ENCODE results near the gene AUTS2. TPM values are rescaled to one million over a fixed set of nuclear protein-coding genes. Genes with fewer than 3 reads are reported as not detected.

AUTS2 gene
- total and polyA plus RNA-seq, 2 experiments from 2014 or later: 3.0 to 4.4 TPM

GRCh38 chr7:70621954-70622600 lies 1023.8 kb downstream of the AUTS2 start:
- Histone ChIP-seq H3F3A (ENCODE audit: insufficient read depth) (no peaks in the 10 kb centered on the region), H2AFZ (no peak overlapping the region), H3K4me1 (ENCODE audit: insufficient read depth) (no peaks in the 10 kb centered on the region), H3K9me3 (ENCODE audit: low read depth) (no peaks in the 10 kb centered on the region), H3K9me2 (ENCODE audit: insufficient read depth) (no peaks in the 10 kb centered on the region), H3K36me3 (ENCODE audit: low read depth) (no peaks in the 10 kb centered on the region), H3K9ac (no peak overlapping the region), H3K79me2 (ENCODE audit: insufficient read depth) (no peaks in the 10 kb centered on the region), H4K20me1 (ENCODE audit: insufficient read depth) (no peaks in the 10 kb centered on the region), H3K4me2 (ENCODE audit: unreplicated experiment) (no peak overlapping the region), H3K27ac (no peak overlapping the region), H3K27me3 (replicated peaks; ENCODE audit: insufficient read depth) (no peaks in the 10 kb centered on the region; the same call in 1 of the 2 replicates), H3K4me3 (no peak overlapping the region)
- in situ Hi-C loops (cut with MboI): no loop called here
- TF ChIP-seq EZH2 (IDR thresholded peaks at IDR 0.05; ENCODE audit: insufficient read depth, poor library complexity, severe bottlenecking) (no peak), EZH2phosphoT487 (IDR thresholded peaks at IDR 0.05; ENCODE audit: insufficient read depth, low read depth) (no peak)
- WGBS, 2 experiments (ENCODE audit: low coverage in 1 of 2, low lambda C conversion rate in 2 of 2, missing lambda C conversion rate in 2 of 2): 83 to 86% methylated on average over 17 of the region's 17 CpGs
- no peak for DNase-seq

DNA sequence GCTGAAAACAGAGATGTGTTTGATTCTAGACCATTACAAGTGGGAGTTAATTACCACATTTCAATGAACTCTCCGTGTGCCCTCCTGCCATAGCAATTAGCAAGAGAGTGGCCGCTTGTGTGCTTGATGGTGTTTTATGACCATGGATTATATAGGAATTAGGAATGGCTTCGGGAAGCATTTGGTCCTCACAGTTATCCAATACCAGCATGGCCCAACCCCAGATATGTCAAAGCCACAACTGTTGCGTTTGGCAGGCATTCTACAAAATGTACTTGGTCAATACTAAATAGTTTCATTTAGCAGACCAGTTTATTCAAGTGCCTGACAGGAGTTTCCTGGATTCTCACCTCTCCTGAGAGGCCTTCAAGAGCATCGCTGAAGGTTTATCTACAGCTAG lies 1024.7 kb downstream of the AUTS2 start:
- DNase-seq: no peak
- no peaks in the 10 kb centered on the region for H3K4me1 ChIP-seq (ENCODE audit: insufficient read depth)
- H3K9me3 ChIP-seq (ENCODE audit: low read depth): no peaks in the 10 kb centered on the region
- no peak for TF ChIP-seq EZH2 (IDR thresholded peaks at IDR 0.05; ENCODE audit: insufficient read depth, poor library complexity, severe bottlenecking)
- TF ChIP-seq EZH2phosphoT487 (IDR thresholded peaks at IDR 0.05; ENCODE audit: insufficient read depth, low read depth): no peak
- WGBS, 2 experiments (ENCODE audit: low coverage in 1 of 2, low lambda C conversion rate in 2 of 2, missing lambda C conversion rate in 2 of 2): 88 to 89% methylated on average over 5 of the region's 5 CpGs
- in situ Hi-C loops (cut with MboI): no loop called here
- no peak overlapping the region for H3K4me3 ChIP-seq
- no peaks in the 10 kb centered on the region; the same call in 1 of the 2 replicates for H3K27me3 ChIP-seq (replicated peaks; ENCODE audit: insufficient read depth)
- H3F3A ChIP-seq (ENCODE audit: insufficient read depth): no peaks in the 10 kb centered on the region
- no peaks in the 10 kb centered on the region for H3K9me2 ChIP-seq (ENCODE audit: insufficient read depth)
- H3K9ac ChIP-seq: no peak overlapping the region
- no peak overlapping the region for H2AFZ ChIP-seq
- no peaks in the 10 kb centered on the region for H3K36me3 ChIP-seq (ENCODE audit: low read depth)
- H3K79me2 ChIP-seq (ENCODE audit: insufficient read depth): no peaks in the 10 kb centered on the region
- no peak overlapping the region for H3K4me2 ChIP-seq (ENCODE audit: unreplicated experiment)
- no peak overlapping the region for H3K27ac ChIP-seq
- no peaks in the 10 kb centered on the region for H4K20me1 ChIP-seq (ENCODE audit: insufficient read depth)

GRCh38 chr7:70624500-70625103 lies 1026.3 kb downstream of the AUTS2 start:
- Histone ChIP-seq H4K20me1 (ENCODE audit: insufficient read depth) (no peaks in the 10 kb centered on the region), H3K9ac (no peak overlapping the region), H3K36me3 (ENCODE audit: low read depth) (no peaks in the 10 kb centered on the region), H3K79me2 (ENCODE audit: insufficient read depth) (no peaks in the 10 kb centered on the region), H3K9me2 (ENCODE audit: insufficient read depth) (no peaks in the 10 kb centered on the region), H3K4me1 (ENCODE audit: insufficient read depth) (no peaks in the 10 kb centered on the region), H3K4me2 (ENCODE audit: unreplicated experiment) (no peak overlapping the region), H3K9me3 (ENCODE audit: low read depth) (no peaks in the 10 kb centered on the region), H3K27ac (no peak overlapping the region), H3F3A (ENCODE audit: insufficient read depth) (no peaks in the 10 kb centered on the region), H3K4me3 (no peak overlapping the region), H2AFZ (no peak overlapping the region), H3K27me3 (replicated peaks; ENCODE audit: insufficient read depth) (no peaks in the 10 kb centered on the region; the same call in 1 of the 2 replicates)
- WGBS, 2 experiments (ENCODE audit: low coverage in 1 of 2, low lambda C conversion rate in 2 of 2, missing lambda C conversion rate in 2 of 2): 77 to 79% methylated on average over 5 of the region's 5 CpGs
- no peak for TF ChIP-seq EZH2phosphoT487 (IDR thresholded peaks at IDR 0.05; ENCODE audit: insufficient read depth, low read depth)
- in situ Hi-C loops (cut with MboI): no loop called here
- no peak for DNase-seq

DNA sequence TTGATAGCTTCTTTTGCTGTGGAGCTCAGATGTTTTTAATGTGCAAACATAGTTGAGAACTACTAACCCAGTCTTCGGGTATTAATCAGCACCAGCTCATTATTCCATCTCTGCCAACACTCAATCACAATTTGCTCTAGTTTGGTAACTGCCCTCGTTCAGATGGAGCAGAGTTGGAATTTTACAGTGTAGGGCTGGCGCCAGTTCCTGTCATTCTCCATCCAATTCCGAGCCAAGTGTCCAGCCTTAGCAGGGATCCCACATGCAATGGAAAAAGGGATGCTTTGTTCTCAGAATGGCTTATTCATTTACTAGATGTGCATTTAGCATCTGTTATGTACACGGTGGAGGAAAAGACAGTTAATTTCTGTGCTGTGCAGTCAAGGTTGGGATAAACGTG lies 1029.2 kb downstream of the AUTS2 start:
- H3K9ac ChIP-seq: no peak overlapping the region
- no peaks in the 10 kb centered on the region for H3K36me3 ChIP-seq (ENCODE audit: low read depth)
- no peak for DNase-seq
- no peaks in the 10 kb centered on the region for H3K79me2 ChIP-seq (ENCODE audit: insufficient read depth)
- in situ Hi-C loops (cut with MboI): no loop called here
- no peaks in the 10 kb centered on the region for H4K20me1 ChIP-seq (ENCODE audit: insufficient read depth)
- no peak overlapping the region for H3K27ac ChIP-seq
- 0 out of 2 replicates have a peak, but pooled peaks cover 4% of the 10 kb centered on the region for H3F3A ChIP-seq (ENCODE audit: insufficient read depth)
- H3K27me3 ChIP-seq (replicated peaks; ENCODE audit: insufficient read depth): no peaks in the 10 kb centered on the region; the same call in 1 of the 2 replicates
- H2AFZ ChIP-seq: no peak overlapping the region
- 23 to 25% methylated on average over 6 of the region's 6 CpGs for WGBS, 2 experiments (ENCODE audit: low coverage in 1 of 2, low lambda C conversion rate in 2 of 2, missing lambda C conversion rate in 2 of 2)
- TF ChIP-seq EZH2phosphoT487 (IDR thresholded peaks at IDR 0.05; ENCODE audit: insufficient read depth, low read depth) (no peak), EZH2 (IDR thresholded peaks at IDR 0.05; ENCODE audit: insufficient read depth, poor library complexity, severe bottlenecking) (no peak)
- H3K9me2 ChIP-seq (ENCODE audit: insufficient read depth): no peaks in the 10 kb centered on the region
- peaks cover 7% of the 10 kb centered on the region for H3K4me1 ChIP-seq (ENCODE audit: insufficient read depth)
- H3K4me2 ChIP-seq (ENCODE audit: unreplicated experiment): no peak overlapping the region
- no peak overlapping the region for H3K4me3 ChIP-seq
- no peaks in the 10 kb centered on the region for H3K9me3 ChIP-seq (ENCODE audit: low read depth)

Data from GM23248 (cell line).